ENCODE measurements around the gene MCM10. TPM values are rescaled to one million over a fixed set of nuclear protein-coding genes. Genes with fewer than 3 reads are reported as not detected.

The MCM10 gene
- total RNA-seq, 4 donors from 2014 or later, result 0.36 to 1.7 (median 1.2) TPM

- H3K4me1 ChIP-seq, result no peaks in the 10 kb centered on the region
- TF ChIP-seq CTCF (IDR thresholded peaks at IDR 0.05) (no peak), EP300 (IDR thresholded peaks at IDR 0.05) (no peak), POLR2AphosphoS5 (IDR thresholded peaks at IDR 0.05) (no peak), POLR2A (IDR thresholded peaks at IDR 0.05) (no peak)
- no peaks in the 10 kb centered on the region for H3K27me3 ChIP-seq
- 95% methylated on average over 2 of the region's 2 CpGs for WGBS
- no peak overlapping the region for H3K27ac ChIP-seq
- H3K4me3 ChIP-seq, result no peak overlapping the region
- H3K9me3 ChIP-seq, result no peaks in the 10 kb centered on the region
- H3K36me3 ChIP-seq, result no peaks in the 10 kb centered on the region
- no peak for DNase-seq (ENCODE audit: low spot score in 2 of 2)
Measured at GRCh38 chr10:13184276-13184675, 22.9 kb downstream of the MCM10 start.

GRCh38 chr10:13184730-13185514, 23.6 kb downstream of the MCM10 start:
- H3K27me3 ChIP-seq, result no peaks in the 10 kb centered on the region

GRCh38 chr10:13187135-13187534, 25.8 kb downstream of the MCM10 start:
- DNase-seq (ENCODE audit: low spot score in 2 of 2), result no peak
- Histone ChIP-seq H3K27ac (no peak overlapping the region), H3K27me3 (no peaks in the 10 kb centered on the region), H3K9me3 (no peaks in the 10 kb centered on the region), H3K36me3 (no peaks in the 10 kb centered on the region), H3K4me1 (no peaks in the 10 kb centered on the region), H3K4me3 (no peak overlapping the region)
- TF ChIP-seq EP300 (IDR thresholded peaks at IDR 0.05) (no peak), CTCF (IDR thresholded peaks at IDR 0.05) (no peak), POLR2A (IDR thresholded peaks at IDR 0.05) (no peak), POLR2AphosphoS5 (IDR thresholded peaks at IDR 0.05) (no peak)
- WGBS, result 96% methylated on average over 3 of the region's 3 CpGs

More at GRCh38 chr10:13184730-13185514, 23.6 kb downstream of the MCM10 start:
- H3K27ac ChIP-seq, result no peak overlapping the region
- WGBS, result 75% methylated on average over 4 of the region's 5 CpGs
- no peaks in the 10 kb centered on the region for H3K36me3 ChIP-seq
- no peak overlapping the region for H3K4me3 ChIP-seq
- TF ChIP-seq POLR2A (IDR thresholded peaks at IDR 0.05) (no peak), POLR2AphosphoS5 (IDR thresholded peaks at IDR 0.05) (no peak), CTCF (IDR thresholded peaks at IDR 0.05) (no peak), EP300 (IDR thresholded peaks at IDR 0.05) (no peak)
- no peaks in the 10 kb centered on the region for H3K4me1 ChIP-seq
- no peaks in the 10 kb centered on the region for H3K9me3 ChIP-seq
- DNase-seq (ENCODE audit: low spot score in 2 of 2), result no peak

- no peak for TF ChIP-seq POLR2A (IDR thresholded peaks at IDR 0.05)
- TF ChIP-seq POLR2AphosphoS5 (IDR thresholded peaks at IDR 0.05), result no peak
- TF ChIP-seq CTCF (IDR thresholded peaks at IDR 0.05), result no peak
- TF ChIP-seq EP300 (IDR thresholded peaks at IDR 0.05), result no peak
- DNase-seq (ENCODE audit: low spot score in 2 of 2), result no peak
- H3K36me3 ChIP-seq, result no peaks in the 10 kb centered on the region
- H3K4me3 ChIP-seq, result no peak overlapping the region
- 87% methylated on average over 5 of the region's 10 CpGs for WGBS
- no peaks in the 10 kb centered on the region for H3K9me3 ChIP-seq
- H3K4me1 ChIP-seq, result no peaks in the 10 kb centered on the region
- no peak overlapping the region for H3K27ac ChIP-seq
- H3K27me3 ChIP-seq, result no peaks in the 10 kb centered on the region
Measured at GRCh38 chr10:13188593-13188992, 27.2 kb downstream of the MCM10 start.

GRCh38 chr10:13189961-13190360, 28.6 kb downstream of the MCM10 start:
- no peak overlapping the region for H3K27ac ChIP-seq
- WGBS, result 59% methylated on average over 4 of the region's 4 CpGs
- no peaks in the 10 kb centered on the region for H3K27me3 ChIP-seq
- DNase-seq (ENCODE audit: low spot score in 2 of 2), result no peak
- H3K4me3 ChIP-seq, result no peak overlapping the region
- no peaks in the 10 kb centered on the region for H3K9me3 ChIP-seq
- no peak for TF ChIP-seq POLR2A (IDR thresholded peaks at IDR 0.05)
- no peak for TF ChIP-seq EP300 (IDR thresholded peaks at IDR 0.05)
- no peak for TF ChIP-seq POLR2AphosphoS5 (IDR thresholded peaks at IDR 0.05)
- no peak for TF ChIP-seq CTCF (IDR thresholded peaks at IDR 0.05)
- H3K4me1 ChIP-seq, result no peaks in the 10 kb centered on the region
- H3K36me3 ChIP-seq, result no peaks in the 10 kb centered on the region
